Body of pancreas (tissue), 4 donors: ENCODE results near the gene CTDSPL. TPM values are rescaled to one million over a fixed set of nuclear protein-coding genes. Genes with fewer than 3 reads are reported as not detected.
A peak's percentile ranks its signal among the peaks of the same experiment; 100 is the strongest.

Experiments used
- ATAC-seq: fragments of 150-250 bp; one replicate; pipeline ENCODE4 v1.9.1; 2016
- DNase-seq, 4 donors: peaks; one replicate each; pipeline ENCODE4 v3.0.0-alpha.2; 2019
- H3K27ac ChIP-seq, 4 donors: fragments of 200-600 bp; sonication (generic); 1 replicate in 3 of 4; 2 replicates in 1 of 4; pipeline versions ENCODE4 v1.5.1 to v1.6.1; 2016 to 2019; ENCODE audit warnings: mild to moderate bottlenecking in 1 of 4, mixed read lengths in 1 of 4, moderate library complexity in 1 of 4
- H3K27me3 ChIP-seq, 2 donors: fragments of 200-600 bp; sonication (generic); one replicate each; pipeline ENCODE4 v1.6.0; 2016; ENCODE audit warnings: mild to moderate bottlenecking in 1 of 2
- H3K36me3 ChIP-seq, 2 donors: fragments of 200-600 bp; sonication (generic); replicated peaks in 1 of 2; 2 replicates each; pipeline ENCODE4 v1.5.1; 2016; ENCODE audit warnings: low read depth in 2 of 2; ENCODE audit not compliant: insufficient read depth in 1 of 2
- H3K4me1 ChIP-seq: fragments of 200-600 bp; sonication (generic); one replicate; pipeline ENCODE4 v1.6.0; 2016
- H3K4me3 ChIP-seq, 2 donors: fragments of 200-600 bp; sonication (generic); 1 replicate in 1 of 2; 2 replicates in 1 of 2; pipeline ENCODE4 v1.5.1; 2016 to 2019
- H3K9me3 ChIP-seq, 3 donors: fragments of 200-600 bp; sonication (generic); 1 replicate in 2 of 3; 2 replicates in 1 of 3; pipeline ENCODE4 v1.5.1; 2016
- POLR2A ChIP-seq, 3 donors: fragments of 450-650 bp; IDR thresholded peaks; one replicate each; pipeline ENCODE4 v1.6.1; 2016; ENCODE audit warnings: antibody characterized with exemption in 3 of 3, mild to moderate bottlenecking in 2 of 3
- WGBS, 2 donors: methylation state at CpG; one replicate each; pipeline ENCODE4 v1.1.5; 2017; 5-methylcytosine and 5-hydroxymethylcytosine counted together
- intact Hi-C: fragments of 100-400 bp; cut with DNase I; formaldehyde crosslinking; loops from one replicate; pipeline ENCODE4 v1.15.1; 2023
- total RNA-seq, 2 donors: library from RNA; depleted of rRNA; stranded (reverse); fragments of >200 nt; gene quantifications; one replicate each; pipeline ENCODE4 v1.1.0, GENCODE V29; 2016
- TF ChIP-seq, protein P1 (sequence below), 7 experiments: fragments of 450-650 bp in 4 of 7; fragments of 200-600 bp in 3 of 7; sonication (generic) in 3 of 7; IDR thresholded peaks; one replicate each; pipeline ENCODE4 v1.5.1; 2016 to 2019; ENCODE audit warnings: antibody characterized with exemption in 7 of 7

CTDSPL gene
- total RNA-seq, 2 donors from 2014 or later, result 23.6 to 25.4 TPM

DNA sequence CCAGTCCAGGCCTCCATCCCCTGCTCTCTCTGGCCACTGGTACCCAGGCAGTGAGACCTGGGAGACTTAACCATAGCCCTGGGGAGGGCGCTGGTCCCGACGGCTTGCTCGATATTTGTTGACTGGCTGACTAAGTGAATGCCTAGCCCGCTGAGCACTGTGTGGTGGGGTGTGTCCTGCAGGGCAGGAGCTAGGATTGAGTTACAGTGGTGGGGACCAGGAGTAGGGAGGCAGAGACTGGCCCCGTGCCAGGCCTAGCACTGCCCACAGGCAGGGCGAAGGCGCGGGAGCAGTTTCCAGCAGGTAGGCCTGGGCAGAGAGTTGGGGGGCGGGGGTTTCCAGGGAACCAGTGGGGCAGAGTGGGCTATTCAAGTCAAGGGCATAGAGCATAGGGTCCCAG is 128.8 kb downstream of the CTDSPL start, which contains the start of gene VILL:
TSS of gene VILL (plus strand) at position 260 of the 400 bp plus-strand sequence. CDS start 2,887 bp downstream, outside the sequence.
- intact Hi-C loops, result no loop called here
- H3K4me3 ChIP-seq, result no peak within 1 kb of the TSS
- no peak within 1 kb of the TSS for H3K27ac ChIP-seq
- ATAC-seq (no peak), DNase-seq (peak in 2 of 4 donors; percentile 16 to 36)
- H3K4me1 ChIP-seq, result peaks cover 38% of the 10 kb centered on the region
- no peaks in the 10 kb centered on the region for H3K27me3 ChIP-seq
- no peaks in the 10 kb centered on the region for H3K36me3 ChIP-seq
- 81 to 86% methylated on average over 5 to 10 of the region's 10 CpGs for WGBS, 2 donors
- TF ChIP-seq, protein P1, sequence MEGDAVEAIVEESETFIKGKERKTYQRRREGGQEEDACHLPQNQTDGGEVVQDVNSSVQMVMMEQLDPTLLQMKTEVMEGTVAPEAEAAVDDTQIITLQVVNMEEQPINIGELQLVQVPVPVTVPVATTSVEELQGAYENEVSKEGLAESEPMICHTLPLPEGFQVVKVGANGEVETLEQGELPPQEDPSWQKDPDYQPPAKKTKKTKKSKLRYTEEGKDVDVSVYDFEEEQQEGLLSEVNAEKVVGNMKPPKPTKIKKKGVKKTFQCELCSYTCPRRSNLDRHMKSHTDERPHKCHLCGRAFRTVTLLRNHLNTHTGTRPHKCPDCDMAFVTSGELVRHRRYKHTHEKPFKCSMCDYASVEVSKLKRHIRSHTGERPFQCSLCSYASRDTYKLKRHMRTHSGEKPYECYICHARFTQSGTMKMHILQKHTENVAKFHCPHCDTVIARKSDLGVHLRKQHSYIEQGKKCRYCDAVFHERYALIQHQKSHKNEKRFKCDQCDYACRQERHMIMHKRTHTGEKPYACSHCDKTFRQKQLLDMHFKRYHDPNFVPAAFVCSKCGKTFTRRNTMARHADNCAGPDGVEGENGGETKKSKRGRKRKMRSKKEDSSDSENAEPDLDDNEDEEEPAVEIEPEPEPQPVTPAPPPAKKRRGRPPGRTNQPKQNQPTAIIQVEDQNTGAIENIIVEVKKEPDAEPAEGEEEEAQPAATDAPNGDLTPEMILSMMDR (IDR thresholded peaks at IDR 0.05), result no peak
- TF ChIP-seq POLR2A (IDR thresholded peaks at IDR 0.05), result no peak
- H3K9me3 ChIP-seq, result no peaks in the 10 kb centered on the region

DNA sequence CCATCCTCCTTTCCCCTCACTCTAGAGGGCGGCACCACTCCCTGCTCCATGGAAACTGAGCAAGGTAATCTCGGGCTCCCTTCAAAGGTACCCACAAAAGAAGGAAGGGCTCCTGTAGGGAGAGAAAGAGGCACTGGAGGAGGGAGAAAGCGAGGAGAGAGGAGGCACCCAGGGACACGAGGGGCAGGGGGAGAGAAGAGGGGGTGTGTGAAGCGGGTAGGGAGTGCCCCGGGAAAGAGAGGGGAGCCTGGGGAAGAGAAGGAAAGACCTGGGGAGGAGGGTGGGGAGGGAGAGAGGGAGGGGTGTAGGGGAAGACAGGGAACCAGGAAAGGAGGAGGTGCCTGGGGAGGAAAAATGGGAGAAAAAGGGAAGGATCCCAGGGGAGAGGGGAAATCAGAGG is 129.4 kb downstream of the CTDSPL start:
- intact Hi-C loops, result no loop called here
- no peak for ATAC-seq
- DNase-seq, result peak in 1 of 4 donors; percentile 6
- Histone ChIP-seq H3K4me1 (peaks cover 32% of the 10 kb centered on the region), H3K36me3 (no peaks in the 10 kb centered on the region), H3K9me3 (no peaks in the 10 kb centered on the region), H3K27ac (no peak overlapping the region), H3K4me3 (no peak overlapping the region), H3K27me3 (no peaks in the 10 kb centered on the region)
- TF ChIP-seq, protein P1 (IDR thresholded peaks at IDR 0.05), result no peak
- TF ChIP-seq POLR2A (IDR thresholded peaks at IDR 0.05), result no peak
- WGBS, 2 donors, result 64 to 81% methylated on average over 6 of the region's 6 CpGs

DNA sequence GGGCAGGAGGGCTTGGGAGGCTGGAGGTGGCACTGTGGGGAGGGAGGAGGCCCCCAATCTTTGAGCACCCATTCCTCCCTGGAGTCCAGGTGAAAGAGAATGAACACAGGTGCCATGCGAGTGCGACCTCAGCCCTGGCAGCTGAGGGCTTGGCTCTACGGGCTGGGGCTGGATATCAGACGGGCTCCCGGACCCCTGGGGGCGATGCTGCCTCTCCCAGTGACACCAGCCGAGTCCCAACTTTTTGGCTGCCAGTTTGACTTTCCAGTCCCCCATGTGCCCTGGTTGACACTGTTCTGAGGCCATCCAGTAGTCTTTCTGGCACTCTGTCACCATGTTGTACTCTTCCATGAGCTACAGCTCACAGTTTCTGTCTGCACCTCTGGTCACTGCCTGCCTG is 130.1 kb downstream of the CTDSPL start:
- H3K36me3 ChIP-seq, result no peaks in the 10 kb centered on the region
- intact Hi-C loops, result no loop called here
- peaks cover 25% of the 10 kb centered on the region for H3K4me1 ChIP-seq
- H3K27ac ChIP-seq, result no peak overlapping the region
- no peaks in the 10 kb centered on the region for H3K27me3 ChIP-seq
- TF ChIP-seq POLR2A (IDR thresholded peaks at IDR 0.05), result no peak
- TF ChIP-seq, protein P1 (IDR thresholded peaks at IDR 0.05), result no peak
- WGBS, 2 donors, result 96 to 98% methylated on average over 6 to 7 of the region's 7 CpGs
- H3K4me3 ChIP-seq, result no peak overlapping the region
- DNase-seq (peak in 1 of 4 donors; percentile 11), ATAC-seq (no peak)
- no peaks in the 10 kb centered on the region for H3K9me3 ChIP-seq

DNA sequence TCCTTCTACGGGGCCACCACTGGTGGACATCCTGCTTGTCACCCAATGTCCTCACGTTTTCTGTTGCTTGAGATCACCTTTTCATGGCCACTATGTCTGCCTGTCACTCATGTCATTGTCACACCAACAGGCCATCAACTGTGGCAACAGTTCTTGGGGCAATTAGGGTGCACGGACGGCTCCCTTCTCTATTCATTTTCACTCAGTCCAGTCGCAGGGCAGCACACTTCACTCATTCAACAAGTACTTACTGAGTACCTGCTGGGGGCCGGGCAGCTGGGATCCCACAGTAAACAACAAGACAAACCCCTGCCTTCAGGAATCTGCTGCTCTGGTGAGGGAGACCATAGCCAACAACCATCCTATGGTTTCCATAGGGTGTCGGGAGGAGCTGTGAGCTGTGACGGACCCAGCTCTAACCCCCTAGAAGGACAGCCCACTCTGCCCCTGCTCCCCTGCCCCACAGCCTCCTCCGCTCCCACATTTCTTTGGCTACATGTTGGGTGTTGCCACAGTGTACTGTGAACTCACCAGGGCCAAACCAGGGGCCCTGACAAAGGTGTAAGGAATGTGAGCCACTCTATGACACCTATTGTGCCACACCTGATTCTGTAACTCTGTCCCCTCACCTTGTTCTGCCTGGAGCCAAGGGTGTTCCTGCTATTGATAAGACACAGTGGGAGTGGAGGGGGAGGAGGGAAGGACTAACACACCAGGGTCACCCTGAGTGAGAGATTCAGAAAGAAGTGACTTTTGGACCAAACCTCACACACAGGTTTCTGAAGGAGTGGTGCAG is 130.8 kb downstream of the CTDSPL start:
- ATAC-seq (peak; percentile 37), DNase-seq (peak; percentile 20 to 55 (median 52))
- peak overlapping the region in 1 of 4 donors; percentile 22 for H3K27ac ChIP-seq
- intact Hi-C loops, result no loop called here
- H3K9me3 ChIP-seq, result no peaks in the 10 kb centered on the region
- peaks cover 18% of the 10 kb centered on the region for H3K4me1 ChIP-seq
- no peaks in the 10 kb centered on the region for H3K36me3 ChIP-seq
- H3K27me3 ChIP-seq, result no peaks in the 10 kb centered on the region
- WGBS, 2 donors, result 86 to 89% methylated on average over 8 to 9 of the region's 9 CpGs
- TF ChIP-seq, protein P1 (IDR thresholded peaks at IDR 0.05), result no peak
- no peak for TF ChIP-seq POLR2A (IDR thresholded peaks at IDR 0.05)
- no peak overlapping the region for H3K4me3 ChIP-seq
